Fibroblast of upper back skin (primary cell): ENCODE results near the gene MYB.
"Not testable (repeated sequence)": the region's sequence is repeated elsewhere in the genome, so short reads cannot be mapped to it uniquely, and the experiment has no call there.

Experiments
- DNase-seq: peaks from one replicate; pipeline ENCODE4 v3.0.0-alpha.2; 2013

Gene MYB

GRCh38 chr6:135225911-135226310 lies 44.8 kb downstream of the MYB start:
- no peak for DNase-seq

DNA sequence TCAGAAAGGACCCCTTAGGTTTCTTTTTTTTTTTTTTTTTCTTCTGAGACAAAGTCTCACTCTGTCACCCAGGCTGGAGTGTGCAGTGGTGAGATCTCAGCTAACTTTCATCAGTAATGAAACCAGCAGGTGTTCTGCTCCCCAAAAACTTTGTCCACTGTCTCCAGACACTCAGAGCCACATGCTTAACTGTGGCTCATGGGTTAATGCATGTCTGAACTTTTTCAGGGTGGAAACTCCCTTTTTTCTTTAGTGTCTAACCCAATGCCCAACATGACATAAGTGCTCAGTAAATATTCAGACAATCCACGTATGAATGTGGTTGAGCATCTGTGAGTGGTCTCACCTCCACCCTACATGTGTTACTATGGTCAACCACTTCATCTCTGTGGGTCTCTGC lies 45.4 kb downstream of the MYB start:
- no peak for DNase-seq

GRCh38 chr6:135227349-135227748 lies 46.2 kb downstream of the MYB start:
- no peak for DNase-seq

- no peak for DNase-seq
These were observed 46.6 kb downstream of the MYB start for GRCh38 chr6:135227758-135228157.

DNA sequence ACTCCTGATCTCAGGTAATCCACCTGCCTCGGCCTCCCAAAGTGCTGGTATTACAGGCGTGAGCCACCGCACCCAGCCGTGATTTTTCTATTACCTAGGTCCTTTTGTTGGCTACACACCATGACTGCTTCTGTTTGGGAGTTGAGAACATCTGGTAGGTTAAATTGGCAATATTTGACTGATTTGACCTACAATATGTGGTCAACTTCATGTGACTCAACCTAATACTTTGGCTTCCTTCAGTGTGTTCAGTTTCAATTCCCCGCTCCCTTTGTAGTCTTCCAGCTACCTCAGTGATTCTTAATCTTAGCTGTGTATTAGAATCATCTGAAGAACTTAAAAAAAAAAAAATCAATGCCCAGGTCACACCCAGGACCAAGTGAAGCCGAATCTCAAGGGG lies 47.4 kb downstream of the MYB start:
- DNase-seq, result no peak

DNA sequence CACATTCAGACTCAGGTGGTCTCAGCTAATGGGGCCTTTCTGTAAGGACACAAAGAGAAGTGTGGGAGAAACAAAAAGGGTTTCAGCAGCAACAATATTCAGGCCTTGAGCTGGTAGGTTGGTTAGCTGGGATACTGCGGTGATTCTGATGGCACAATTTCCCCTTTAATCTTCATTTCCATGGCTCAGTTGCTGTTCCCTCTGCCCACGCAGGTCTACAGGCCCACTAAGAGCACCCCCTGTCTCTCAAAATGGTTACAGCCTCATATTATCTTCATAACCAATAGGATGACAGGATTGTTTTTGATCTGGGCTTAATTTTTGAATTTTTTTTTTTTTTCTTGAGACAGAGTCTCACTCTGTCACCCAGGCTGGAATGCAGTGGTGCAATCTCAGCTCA lies 48.9 kb downstream of the MYB start:
- no peak for DNase-seq

DNA sequence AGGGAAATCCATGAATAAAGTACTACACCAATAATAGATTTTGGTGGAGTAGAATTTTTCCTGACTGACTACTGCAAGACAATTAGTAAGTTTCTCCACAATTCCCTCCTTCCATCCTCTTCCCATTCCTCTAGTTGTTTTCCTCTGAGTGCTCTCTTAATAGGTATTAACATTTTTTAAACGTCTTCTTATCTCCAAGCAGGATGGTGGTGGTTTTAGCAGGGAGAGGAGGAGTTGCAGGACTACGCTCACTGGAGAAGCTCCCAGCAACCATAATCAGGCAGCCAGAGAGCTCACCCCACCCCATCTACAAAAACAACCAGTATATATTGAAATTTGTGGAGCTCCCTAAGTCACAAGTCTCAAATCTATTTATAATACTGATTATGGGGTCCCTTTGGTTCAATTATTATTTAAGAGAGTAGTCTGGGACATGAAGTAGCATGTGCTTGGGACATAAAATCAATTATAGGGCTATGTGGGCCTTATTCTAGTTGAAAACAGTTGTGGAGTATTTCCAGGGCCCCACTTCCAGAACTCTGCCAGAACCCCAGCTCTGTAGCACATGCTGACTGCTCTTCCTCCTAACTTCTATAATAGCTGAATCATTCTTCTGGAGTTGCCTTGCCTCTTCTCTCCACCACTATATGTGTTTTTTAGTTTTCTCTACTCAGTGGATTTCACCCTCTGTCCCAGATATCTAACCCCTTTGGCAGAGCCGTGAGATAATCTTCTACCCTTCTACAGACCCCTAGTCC lies 49.8 kb downstream of the MYB start:
- no peak for DNase-seq

DNA sequence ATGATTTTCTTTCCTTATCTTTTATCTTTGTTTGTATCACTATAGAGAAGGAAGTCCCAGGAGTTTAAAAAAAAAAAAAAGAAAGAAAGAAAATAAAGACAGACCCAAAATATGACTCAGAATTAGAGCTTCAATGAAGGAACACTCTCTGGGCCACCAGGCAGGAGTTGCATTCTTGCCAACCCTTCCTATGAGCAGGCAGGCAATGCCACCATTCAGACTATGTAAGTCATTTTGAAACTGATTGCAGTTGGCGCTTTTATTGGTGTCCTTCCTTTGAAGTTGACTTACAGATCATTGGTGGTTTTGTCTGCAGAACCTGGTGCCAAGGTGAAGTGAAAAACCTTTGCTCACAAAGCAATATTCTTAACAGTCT lies 50.3 kb downstream of the MYB start:
- no peak for DNase-seq

- no peak for DNase-seq
These were observed 52.8 kb downstream of the MYB start for GRCh38 chr6:135233686-135234491.

DNA sequence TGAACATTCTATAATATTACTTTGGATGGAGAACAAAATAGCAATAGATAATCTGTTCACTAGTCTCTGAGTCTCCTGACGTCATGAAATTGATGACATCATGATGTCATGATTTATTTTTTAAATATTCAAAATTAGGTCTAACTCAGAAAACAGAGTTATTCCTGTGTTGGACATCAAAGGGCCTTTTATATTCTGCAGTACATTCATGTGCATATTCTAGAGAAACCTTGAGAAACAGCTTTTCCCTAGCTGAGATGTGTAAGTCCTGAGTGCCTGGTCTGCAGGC lies 53.3 kb downstream of the MYB start:
- no peak for DNase-seq

DNA sequence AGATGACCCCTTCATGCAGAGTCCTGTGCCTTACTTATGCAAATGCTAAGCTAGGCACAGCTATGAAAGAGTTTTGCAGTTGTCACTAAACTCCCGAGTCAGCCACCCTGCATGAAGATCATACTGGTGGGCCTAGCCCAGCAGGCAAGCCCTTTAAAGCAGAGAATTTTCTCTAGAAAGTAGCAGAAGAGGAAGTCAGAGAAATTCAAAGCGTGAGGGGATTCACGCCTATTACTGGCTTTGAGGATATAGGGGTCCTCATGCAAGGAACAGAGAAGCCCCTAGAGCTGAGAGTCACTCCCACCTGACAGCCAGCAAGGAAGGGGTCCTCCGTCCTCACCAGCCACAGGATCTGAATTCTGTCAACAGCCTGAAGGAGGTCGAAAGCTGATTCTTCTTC lies 54.6 kb downstream of the MYB start:
- DNase-seq, result no peak

- no peak for DNase-seq
These were observed 55.2 kb downstream of the MYB start for GRCh38 chr6:135236319-135236718.

DNA sequence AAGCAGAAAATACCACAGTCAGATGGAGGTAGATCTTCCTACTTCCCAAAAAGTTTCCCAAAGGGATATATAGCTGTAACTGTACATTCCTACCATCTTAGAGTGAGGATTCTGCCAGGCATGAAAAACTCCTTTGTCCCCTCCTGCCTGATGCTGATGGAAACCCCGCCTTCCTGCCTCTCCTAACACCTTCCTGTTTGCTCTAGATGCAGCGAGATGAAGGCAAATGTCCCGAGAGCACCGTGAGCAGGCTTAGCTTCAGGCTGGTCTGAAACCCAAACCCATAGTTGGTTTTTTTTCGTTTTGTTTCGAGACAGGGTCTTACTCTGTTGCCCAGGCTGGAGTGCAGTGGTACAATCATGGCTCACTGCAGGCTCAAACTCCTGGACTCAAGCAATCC lies 55.6 kb downstream of the MYB start:
- DNase-seq, result no peak

DNA sequence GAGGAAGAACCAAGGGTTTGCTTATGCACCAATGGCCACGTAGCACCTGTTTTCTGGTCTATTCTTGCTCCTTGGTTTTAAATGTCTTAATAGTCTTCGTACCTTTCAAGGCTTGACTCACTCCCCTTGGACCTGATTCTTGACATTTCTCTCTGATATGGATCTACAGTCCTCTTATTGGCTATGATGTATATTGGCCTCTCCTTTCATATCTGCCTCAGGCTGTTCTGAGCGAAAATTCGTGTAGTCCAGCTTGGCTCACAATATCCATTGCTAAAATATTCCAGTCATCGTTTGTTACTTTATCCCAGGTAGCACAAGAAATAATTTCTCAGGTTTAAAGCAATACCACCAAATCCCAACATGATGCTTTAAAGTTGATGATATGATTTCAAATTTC lies 59.6 kb downstream of the MYB start:
- no peak for DNase-seq

DNA sequence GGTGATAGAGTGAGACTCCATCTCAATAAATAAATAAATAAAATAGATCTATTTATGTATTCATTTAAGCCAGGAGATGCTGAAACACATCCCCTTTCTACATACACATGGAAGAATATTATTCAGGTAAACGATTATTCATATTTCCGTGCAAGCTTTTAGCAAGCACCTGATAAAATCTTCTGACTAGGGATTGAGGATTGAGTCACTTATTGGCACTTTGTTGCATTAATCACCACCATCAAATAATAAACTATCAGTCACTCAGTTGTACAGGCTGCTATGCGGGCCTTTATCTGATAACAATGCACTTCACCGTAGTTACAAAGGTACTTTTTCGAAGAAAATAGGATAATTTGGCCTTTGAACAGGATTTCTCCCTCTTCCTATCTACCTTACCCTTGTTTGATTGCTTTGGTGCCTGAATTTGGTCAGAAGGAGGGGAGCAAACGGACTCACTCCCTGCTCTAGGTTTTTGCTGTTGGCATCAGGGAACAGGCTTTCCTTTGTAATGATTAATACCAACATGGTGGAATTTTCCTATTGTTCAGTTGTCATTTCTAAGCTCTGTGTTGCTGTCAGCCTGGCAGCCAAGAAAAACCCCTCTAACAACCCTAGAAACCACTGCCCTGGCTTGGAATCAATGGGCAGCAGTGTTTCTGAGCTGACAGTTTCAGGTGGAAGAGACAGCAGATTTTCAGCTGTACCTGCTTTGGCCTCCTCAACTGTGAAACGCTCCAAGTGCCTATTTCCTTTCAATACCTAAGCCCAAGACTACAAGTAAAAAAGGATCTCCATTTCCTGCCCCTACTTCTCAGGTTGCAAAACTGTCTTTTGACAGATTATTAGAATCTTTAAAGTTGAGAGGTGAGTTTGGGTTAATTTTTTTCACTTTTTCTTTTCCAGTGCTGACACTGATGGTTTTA lies 63.0 kb downstream of the MYB start:
- no peak for DNase-seq

GRCh38 chr6:135244805-135245204 lies 63.7 kb downstream of the MYB start:
- no peak for DNase-seq

DNA sequence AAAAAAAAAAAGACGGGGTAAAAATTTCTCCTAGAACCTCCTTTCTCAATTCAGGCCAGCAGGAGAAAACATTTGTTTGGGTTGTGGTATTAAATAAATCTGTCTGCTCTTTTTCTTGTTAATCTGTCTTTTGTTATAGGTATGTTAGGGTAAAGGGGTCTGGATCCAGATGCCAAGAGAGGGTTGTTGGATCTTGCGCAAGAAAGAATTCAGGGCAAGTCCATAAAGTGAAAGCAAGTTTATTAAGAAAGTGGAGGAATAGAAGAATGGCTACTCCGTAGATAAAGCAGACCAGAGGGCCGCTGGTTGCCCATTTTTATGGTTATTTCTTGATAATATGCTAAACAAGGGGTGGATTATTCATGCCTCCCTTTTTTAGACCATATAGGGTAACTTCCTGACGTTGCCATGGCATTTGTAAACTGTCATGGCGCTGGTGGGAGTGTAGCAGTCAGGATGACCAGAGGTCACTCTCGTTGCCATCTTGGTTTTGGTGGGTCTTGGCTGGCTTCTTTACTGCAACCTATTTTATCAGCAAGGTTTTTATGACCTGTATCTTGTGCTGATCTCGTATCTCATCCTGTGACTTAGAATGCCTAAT lies 65.4 kb downstream of the MYB start:
- not testable (repeated sequence) for DNase-seq

DNA sequence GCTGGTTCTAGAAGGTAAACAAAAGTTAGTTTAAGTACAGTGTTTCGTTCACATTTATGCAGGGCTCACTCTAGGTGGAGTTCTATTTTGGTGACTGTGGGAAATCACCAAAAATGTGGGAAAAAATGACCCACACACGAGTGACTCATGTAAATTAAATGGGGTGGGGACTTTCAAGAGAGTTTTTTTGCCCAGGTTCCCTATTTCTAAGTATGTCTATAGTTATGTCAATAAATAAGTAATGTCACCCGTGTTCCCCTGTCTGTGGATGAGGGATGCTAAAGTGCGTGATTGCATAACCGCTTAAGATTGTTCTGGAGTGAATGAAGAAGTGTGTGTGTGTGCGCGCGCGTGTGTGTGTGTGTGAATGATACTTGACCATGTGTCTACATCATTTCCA lies 69.1 kb downstream of the MYB start:
- DNase-seq, result no peak

- peak; percentile 10 for DNase-seq
These were observed 69.8 kb downstream of the MYB start for GRCh38 chr6:135250751-135251497.

DNA sequence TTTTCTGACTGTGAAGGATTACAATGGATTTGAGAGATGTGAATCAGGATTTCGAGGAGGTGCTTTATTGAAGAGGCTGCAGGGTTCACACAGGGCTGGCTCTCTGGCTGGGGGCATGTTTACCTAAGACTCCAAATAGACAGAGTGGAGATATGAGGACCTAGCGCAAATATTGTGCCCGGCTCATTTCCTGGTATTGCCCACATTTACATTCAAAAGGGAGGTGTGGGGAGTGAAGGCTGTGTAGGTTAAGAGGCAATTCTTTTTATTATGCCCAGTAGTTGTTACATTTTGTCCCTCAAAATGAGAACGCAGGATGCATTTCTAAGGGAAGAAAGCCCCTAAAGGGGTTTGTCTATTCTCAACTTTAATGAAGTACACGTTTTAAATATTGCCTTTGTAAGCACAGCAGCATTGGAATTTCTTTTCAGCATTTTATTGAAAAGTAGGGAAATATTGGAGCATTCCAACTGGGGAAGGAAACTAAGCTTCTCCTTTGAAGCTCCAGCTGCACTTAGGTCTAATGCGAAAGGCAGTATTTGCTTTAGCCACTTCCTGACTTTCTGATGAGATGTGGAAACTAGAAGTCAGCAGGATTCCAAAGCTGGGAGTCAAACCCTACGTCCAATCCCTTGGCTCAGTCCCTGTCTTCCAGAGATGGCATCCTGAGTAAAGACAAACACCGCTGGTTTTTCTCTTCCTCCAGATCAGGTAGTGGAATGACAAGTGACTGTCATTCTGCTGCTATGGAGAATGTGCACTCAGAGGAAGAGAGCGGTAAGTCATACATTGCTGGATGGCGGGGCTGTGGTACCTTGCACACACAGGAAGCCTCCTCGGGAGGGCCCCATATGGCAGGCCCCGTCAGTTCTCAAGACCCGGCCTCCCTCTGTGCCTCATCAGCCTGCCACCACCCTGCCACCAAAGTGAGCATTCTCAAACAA lies 70.7 kb downstream of the MYB start:
- DNase-seq, result peak; percentile 73

- DNase-seq, result no peak
These were observed 73.4 kb downstream of the MYB start for GRCh38 chr6:135254471-135254870.
